ENCODE results near the gene SELENOF. TPM values are rescaled to one million over a fixed set of nuclear protein-coding genes. Genes with fewer than 3 reads are reported as not detected.

Gene SELENOF
- total RNA-seq, 2 donors from 2014 or later, result 73.1 to 80.7 TPM

GRCh38 chr1:86841116-86841515 lies 72.8 kb downstream of the SELENOF start:
- no peak overlapping the region for H3K27ac ChIP-seq
- H3K36me3 ChIP-seq, result no peaks in the 10 kb centered on the region
- no peak for DNase-seq (ENCODE audit: low spot score)
- H3K4me1 ChIP-seq, result no peaks in the 10 kb centered on the region
- H3K27me3 ChIP-seq, result no peaks in the 10 kb centered on the region
- no peak overlapping the region for H3K4me3 ChIP-seq
- H3K9me3 ChIP-seq, result no peaks in the 10 kb centered on the region
- TF ChIP-seq, protein P1, sequence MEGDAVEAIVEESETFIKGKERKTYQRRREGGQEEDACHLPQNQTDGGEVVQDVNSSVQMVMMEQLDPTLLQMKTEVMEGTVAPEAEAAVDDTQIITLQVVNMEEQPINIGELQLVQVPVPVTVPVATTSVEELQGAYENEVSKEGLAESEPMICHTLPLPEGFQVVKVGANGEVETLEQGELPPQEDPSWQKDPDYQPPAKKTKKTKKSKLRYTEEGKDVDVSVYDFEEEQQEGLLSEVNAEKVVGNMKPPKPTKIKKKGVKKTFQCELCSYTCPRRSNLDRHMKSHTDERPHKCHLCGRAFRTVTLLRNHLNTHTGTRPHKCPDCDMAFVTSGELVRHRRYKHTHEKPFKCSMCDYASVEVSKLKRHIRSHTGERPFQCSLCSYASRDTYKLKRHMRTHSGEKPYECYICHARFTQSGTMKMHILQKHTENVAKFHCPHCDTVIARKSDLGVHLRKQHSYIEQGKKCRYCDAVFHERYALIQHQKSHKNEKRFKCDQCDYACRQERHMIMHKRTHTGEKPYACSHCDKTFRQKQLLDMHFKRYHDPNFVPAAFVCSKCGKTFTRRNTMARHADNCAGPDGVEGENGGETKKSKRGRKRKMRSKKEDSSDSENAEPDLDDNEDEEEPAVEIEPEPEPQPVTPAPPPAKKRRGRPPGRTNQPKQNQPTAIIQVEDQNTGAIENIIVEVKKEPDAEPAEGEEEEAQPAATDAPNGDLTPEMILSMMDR (IDR thresholded peaks at IDR 0.05), result no peak

GRCh38 chr1:86833461-86834215 lies 80.3 kb downstream of the SELENOF start:
- DNase-seq (ENCODE audit: low spot score), result peak; percentile 79
- no peaks in the 10 kb centered on the region for H3K36me3 ChIP-seq
- no peak overlapping the region for H3K4me3 ChIP-seq
- TF ChIP-seq, protein P1 (IDR thresholded peaks at IDR 0.05), result peak; percentile 31 to 76
- no peaks in the 10 kb centered on the region for H3K9me3 ChIP-seq
- no peaks in the 10 kb centered on the region for H3K27me3 ChIP-seq
- H3K4me1 ChIP-seq, result no peaks in the 10 kb centered on the region
- no peak overlapping the region for H3K27ac ChIP-seq

GRCh38 chr1:86832433-86832832 lies 81.5 kb downstream of the SELENOF start:
- Histone ChIP-seq H3K9me3 (no peaks in the 10 kb centered on the region), H3K4me3 (no peak overlapping the region), H3K27ac (no peak overlapping the region), H3K36me3 (no peaks in the 10 kb centered on the region), H3K27me3 (no peaks in the 10 kb centered on the region), H3K4me1 (no peaks in the 10 kb centered on the region)
- DNase-seq (ENCODE audit: low spot score), result no peak
- TF ChIP-seq, protein P1 (IDR thresholded peaks at IDR 0.05), result no peak

GRCh38 chr1:86829321-86829720 lies 84.6 kb downstream of the SELENOF start:
- Histone ChIP-seq H3K27ac (no peak overlapping the region), H3K4me3 (no peak overlapping the region), H3K36me3 (no peaks in the 10 kb centered on the region), H3K4me1 (no peaks in the 10 kb centered on the region), H3K27me3 (no peaks in the 10 kb centered on the region), H3K9me3 (no peaks in the 10 kb centered on the region)
- DNase-seq (ENCODE audit: low spot score), result no peak
- TF ChIP-seq, protein P1 (IDR thresholded peaks at IDR 0.05), result no peak

DNA sequence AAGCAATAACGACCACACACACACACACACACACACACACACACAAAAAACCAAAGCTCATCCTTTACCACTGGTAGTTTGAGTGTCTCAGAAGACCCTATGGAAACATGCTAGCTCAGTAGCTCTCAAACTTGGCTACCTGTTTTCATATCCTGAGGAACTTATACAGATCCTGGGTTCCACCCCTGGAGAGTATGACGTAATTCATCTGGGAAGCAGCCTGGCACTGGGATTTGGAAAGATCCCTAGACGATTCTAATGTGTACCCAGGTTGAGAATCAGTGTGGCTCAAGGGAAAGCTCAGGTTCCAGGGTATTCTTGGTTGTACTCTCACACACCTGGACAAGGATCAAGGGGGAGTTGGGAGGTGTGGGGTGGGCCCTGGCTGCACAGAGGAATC lies 85.9 kb downstream of the SELENOF start:
- Histone ChIP-seq H3K36me3 (no peaks in the 10 kb centered on the region), H3K27ac (no peak overlapping the region), H3K4me1 (no peaks in the 10 kb centered on the region), H3K4me3 (no peak overlapping the region), H3K9me3 (no peaks in the 10 kb centered on the region), H3K27me3 (no peaks in the 10 kb centered on the region)
- TF ChIP-seq, protein P1 (IDR thresholded peaks at IDR 0.05), result no peak
- DNase-seq (ENCODE audit: low spot score), result no peak

DNA sequence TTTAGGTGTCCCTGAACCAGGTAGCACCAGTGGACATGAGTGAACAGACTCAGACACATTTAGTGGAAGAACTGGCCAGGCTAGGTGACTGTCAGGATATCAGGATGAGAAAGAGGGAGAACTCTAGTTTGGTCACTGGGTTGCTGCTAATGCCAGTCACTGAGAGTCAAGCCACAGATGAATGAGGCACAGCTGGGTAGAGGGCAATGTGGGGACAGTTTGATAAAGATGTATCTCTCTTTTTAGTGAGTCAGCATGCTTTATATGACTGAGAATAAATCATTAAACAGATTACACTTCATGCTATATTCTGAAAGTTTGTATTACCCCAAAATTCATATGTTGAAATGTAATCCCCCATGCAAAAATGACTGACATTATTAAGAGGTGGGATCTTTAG lies 87.1 kb downstream of the SELENOF start:
- Histone ChIP-seq H3K36me3 (no peaks in the 10 kb centered on the region), H3K27me3 (no peaks in the 10 kb centered on the region), H3K9me3 (no peaks in the 10 kb centered on the region), H3K4me3 (no peak overlapping the region), H3K27ac (no peak overlapping the region), H3K4me1 (no peaks in the 10 kb centered on the region)
- DNase-seq (ENCODE audit: low spot score), result no peak
- TF ChIP-seq, protein P1 (IDR thresholded peaks at IDR 0.05), result no peak

Measured in right atrium auricular region (tissue), 2 donors.